Measurements from ENCODE around the gene DRD4. TPM values are rescaled to one million over a fixed set of nuclear protein-coding genes. Genes with fewer than 3 reads are reported as not detected.

Gene DRD4
- total and polyA plus RNA-seq, 7 donors: 0.28 to 2.2 (median 0.41) TPM; not detected in 4

GRCh38 chr11:608791-609251 lies 28.2 kb upstream of the DRD4 start:
- Histone ChIP-seq H3K4me1 (peaks cover 0 to 16% (median 6%) of the 10 kb centered on the region in 4 donors), H3K36me3 (peaks cover 32 to 98% (median 88%) of the 10 kb centered on the region in 4 donors), H3K4me3 (no peak overlapping the region), H3K27ac (no peak overlapping the region), H3K9me3 (no peaks in the 10 kb centered on the region), H3K27me3 (no peaks in the 10 kb centered on the region)
- WGBS, 2 donors: 89 to 93% methylated on average over 28 of the region's 28 CpGs
- no peak for DNase-seq
- intact Hi-C loops (cut with DNase I): no loop called here
- no peak for TF ChIP-seq POLR2AphosphoS5 (IDR thresholded peaks at IDR 0.05)

GRCh38 chr11:609341-609811 lies 27.7 kb upstream of the DRD4 start:
- TF ChIP-seq EP300 (IDR thresholded peaks at IDR 0.05) (no peak), CTCF (IDR thresholded peaks at IDR 0.05) (no peak), POLR2A (IDR thresholded peaks at IDR 0.05) (no peak), POLR2AphosphoS5 (IDR thresholded peaks at IDR 0.05) (no peak)
- peaks cover 32 to 97% (median 83%) of the 10 kb centered on the region in 4 donors for H3K36me3 ChIP-seq

GRCh38 chr11:610146-610801 lies 26.8 kb upstream of the DRD4 start:
- DNase-seq: no peak

More at GRCh38 chr11:609341-609811, 27.7 kb upstream of the DRD4 start:
- no peak for DNase-seq
- Histone ChIP-seq H3K27ac (no peak overlapping the region), H3K9me3 (no peaks in the 10 kb centered on the region), H3K4me1 (peaks cover 0 to 22% (median 12%) of the 10 kb centered on the region in 4 donors), H3K4me3 (no peak overlapping the region), H3K27me3 (no peaks in the 10 kb centered on the region)
- WGBS, 2 donors: 94% methylated on average over 28 of the region's 28 CpGs
- intact Hi-C loops (cut with DNase I): no loop called here

GRCh38 chr11:611001-611996 lies 25.8 kb upstream of the DRD4 start:
- no peak overlapping the region for H3K27ac ChIP-seq
- peaks cover 0 to 29% (median 23%) of the 10 kb centered on the region in 4 donors for H3K4me1 ChIP-seq
- no peaks in the 10 kb centered on the region for H3K9me3 ChIP-seq
- no peak overlapping the region for H3K4me3 ChIP-seq
- intact Hi-C loops (cut with DNase I): no loop called here
- H3K27me3 ChIP-seq: no peaks in the 10 kb centered on the region
- H3K36me3 ChIP-seq: peaks cover 32 to 78% (median 64%) of the 10 kb centered on the region in 4 donors
- whole genome bisulfite sequencing, 2 donors: 74 to 84% methylated on average over 49 of the region's 49 CpGs
- no peak for TF ChIP-seq EP300 (IDR thresholded peaks at IDR 0.05)
- TF ChIP-seq CTCF (IDR thresholded peaks at IDR 0.05): no peak
- TF ChIP-seq POLR2AphosphoS5 (IDR thresholded peaks at IDR 0.05): no peak
- TF ChIP-seq POLR2A (IDR thresholded peaks at IDR 0.05): no peak
- DNase-seq: no peak

More at GRCh38 chr11:610146-610801, 26.8 kb upstream of the DRD4 start:
- TF ChIP-seq CTCF (IDR thresholded peaks at IDR 0.05) (no peak), POLR2AphosphoS5 (IDR thresholded peaks at IDR 0.05) (no peak), POLR2A (IDR thresholded peaks at IDR 0.05) (no peak), EP300 (IDR thresholded peaks at IDR 0.05) (no peak)
- Histone ChIP-seq H3K4me1 (peaks cover 0 to 31% (median 20%) of the 10 kb centered on the region in 4 donors), H3K4me3 (no peak overlapping the region), H3K9me3 (no peaks in the 10 kb centered on the region), H3K36me3 (peaks cover 32 to 88% (median 75%) of the 10 kb centered on the region in 4 donors), H3K27me3 (no peaks in the 10 kb centered on the region), H3K27ac (no peak overlapping the region)
- intact Hi-C loops (cut with DNase I): no loop called here
- 96% methylated on average over 18 of the region's 18 CpGs for WGBS, 2 donors

All from sigmoid colon (tissue), 7 donors.